Osteoblast (primary cell): Measurements from ENCODE around the gene JARID2. TPM values are rescaled to one million over a fixed set of nuclear protein-coding genes. Genes with fewer than 3 reads are reported as not detected.

ENCODE experiments used
- DNase-seq: peaks from one replicate; pipeline ENCODE4 v3.0.0; 2011; ENCODE audit warnings: low spot score, mixed read lengths; ENCODE audit not compliant: insufficient read length; ENCODE audit errors: missing footprints
- H2AFZ ChIP-seq: 2 replicates; pipeline ENCODE4 v1.6.0; 2011; ENCODE audit warnings: mild to moderate bottlenecking, low read length
- H3K27ac ChIP-seq: 2 replicates; pipeline ENCODE4 v1.5.1; 2011; ENCODE audit warnings: mild to moderate bottlenecking, low read depth, low read length, moderate library complexity
- H3K27me3 ChIP-seq: 2 replicates; pipeline ENCODE4 v1.6.0; 2012; ENCODE audit warnings: mild to moderate bottlenecking, control low read depth, inconsistent platforms, low read length, moderate library complexity; ENCODE audit not compliant: insufficient read depth
- H3K36me3 ChIP-seq: 2 replicates; pipeline ENCODE4 v1.5.1; 2011; ENCODE audit warnings: mild to moderate bottlenecking, low read length, control low read depth, moderate library complexity; ENCODE audit not compliant: insufficient read depth
- H3K4me1 ChIP-seq: 2 replicates; pipeline ENCODE4 v1.5.1; 2011; ENCODE audit warnings: mild to moderate bottlenecking, low read length, control low read depth, moderate library complexity; ENCODE audit not compliant: insufficient read depth
- H3K4me2 ChIP-seq: 2 replicates; pipeline ENCODE4 v1.6.0; 2011; ENCODE audit warnings: mild to moderate bottlenecking, low read length; ENCODE audit not compliant: insufficient read depth
- H3K4me3 ChIP-seq: fragments of 200-600 bp; sonication (generic); 3 replicates; pipeline ENCODE4 v1.5.1; 2012; ENCODE audit warnings: mild to moderate bottlenecking, low read length, inconsistent platforms; ENCODE audit not compliant: insufficient read depth
- H3K79me2 ChIP-seq: 2 replicates; pipeline ENCODE4 v1.6.0; 2012; ENCODE audit warnings: mild to moderate bottlenecking, low read length, control low read depth, inconsistent platforms; ENCODE audit not compliant: insufficient read depth
- H3K9me3 ChIP-seq: 2 replicates; pipeline ENCODE4 v1.5.1; 2011; ENCODE audit warnings: low read depth, low read length, control low read depth
- H4K20me1 ChIP-seq: 2 replicates; pipeline ENCODE4 v1.6.0; 2012; ENCODE audit warnings: mild to moderate bottlenecking, low read length, control low read depth; ENCODE audit not compliant: insufficient read depth
- small RNA-seq: library from RNA; depleted of rRNA; stranded (forward); fragments of <200 nt; gene quantifications from one replicate; pipeline ENCODE3, GENCODE V24; 2012
- total RNA-seq: library from RNA; depleted of rRNA; stranded (reverse); fragments of >200 nt; gene quantifications from 2 replicates; pipeline ENCODE4 v1.2.3, GENCODE V29; 2012
- TF ChIP-seq, protein P1 (sequence below): IDR thresholded peaks from 2 replicates; pipeline ENCODE4 v1.5.1; 2011; ENCODE audit warnings: mild to moderate bottlenecking, low read depth, low read length, moderate library complexity; ENCODE audit errors: extremely low read depth

JARID2 gene
- total RNA-seq, 1 donor, result 10.5 TPM

DNA sequence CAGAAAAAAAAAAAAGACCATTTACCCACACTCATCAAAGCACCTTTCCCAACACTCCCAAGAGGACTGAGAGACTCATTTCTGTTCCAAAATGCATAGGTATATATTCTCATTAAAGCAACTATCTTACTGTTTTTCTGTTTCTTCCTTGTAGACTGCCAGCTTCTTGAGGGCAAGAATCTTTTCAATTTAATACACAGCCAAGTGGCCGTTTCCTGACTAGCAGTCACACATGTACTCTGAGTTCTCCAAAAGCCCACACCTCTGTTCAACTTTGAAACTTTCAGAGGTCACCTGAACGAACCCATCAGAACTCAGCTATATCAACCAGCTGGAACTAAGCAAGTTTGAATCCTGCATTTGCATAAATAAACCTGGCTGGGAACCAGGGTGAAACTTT lies 324.3 kb downstream of the JARID2 start:
- Histone ChIP-seq H3K36me3 (no peaks in the 10 kb centered on the region), H3K9me3 (no peaks in the 10 kb centered on the region), H3K27me3 (no peaks in the 10 kb centered on the region), H4K20me1 (no peaks in the 10 kb centered on the region), H3K79me2 (no peaks in the 10 kb centered on the region), H3K4me2 (no peak overlapping the region), H3K4me1 (no peaks in the 10 kb centered on the region), H3K4me3 (no peak overlapping the region), H3K27ac (no peak overlapping the region), H2AFZ (no peak overlapping the region)
- no peak for DNase-seq
- TF ChIP-seq, protein P1, sequence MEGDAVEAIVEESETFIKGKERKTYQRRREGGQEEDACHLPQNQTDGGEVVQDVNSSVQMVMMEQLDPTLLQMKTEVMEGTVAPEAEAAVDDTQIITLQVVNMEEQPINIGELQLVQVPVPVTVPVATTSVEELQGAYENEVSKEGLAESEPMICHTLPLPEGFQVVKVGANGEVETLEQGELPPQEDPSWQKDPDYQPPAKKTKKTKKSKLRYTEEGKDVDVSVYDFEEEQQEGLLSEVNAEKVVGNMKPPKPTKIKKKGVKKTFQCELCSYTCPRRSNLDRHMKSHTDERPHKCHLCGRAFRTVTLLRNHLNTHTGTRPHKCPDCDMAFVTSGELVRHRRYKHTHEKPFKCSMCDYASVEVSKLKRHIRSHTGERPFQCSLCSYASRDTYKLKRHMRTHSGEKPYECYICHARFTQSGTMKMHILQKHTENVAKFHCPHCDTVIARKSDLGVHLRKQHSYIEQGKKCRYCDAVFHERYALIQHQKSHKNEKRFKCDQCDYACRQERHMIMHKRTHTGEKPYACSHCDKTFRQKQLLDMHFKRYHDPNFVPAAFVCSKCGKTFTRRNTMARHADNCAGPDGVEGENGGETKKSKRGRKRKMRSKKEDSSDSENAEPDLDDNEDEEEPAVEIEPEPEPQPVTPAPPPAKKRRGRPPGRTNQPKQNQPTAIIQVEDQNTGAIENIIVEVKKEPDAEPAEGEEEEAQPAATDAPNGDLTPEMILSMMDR, result no peak

Small RNA genes within 50 kb of the gene (small RNA-seq; reads per million reads assigned to genes)
- gene RF00001, result not detected
- not detected for gene RNU6-522P
- not detected for gene RNU6-645P
